HepG2 (cell line): ENCODE data around the gene MORN1. TPM values are rescaled to one million over a fixed set of nuclear protein-coding genes. Genes with fewer than 3 reads are reported as not detected.

Experiments
- E2F5 ChIP-seq: sonication (generic); formaldehyde crosslinking; conservative IDR thresholded peaks from 2 replicates; pipeline ENCODE4 v1.4.0; 2020; ENCODE audit warnings: missing genetic modification reagents
- ZNF530 ChIP-seq: sonication (generic); formaldehyde crosslinking; IDR thresholded peaks from 2 replicates; pipeline ENCODE4 v1.5.0; 2020; ENCODE audit warnings: low read depth, mild to moderate bottlenecking, missing genetic modification reagents
- polyA plus RNA-seq, 8 experiments: library from polyadenylated mRNA; depleted of rRNA in 3 of 8; stranded (reverse) in 7 of 8; unstranded in 1 of 8; fragments of >200 nt; fragmentation: Illumina TruSeq in 4 of 8; extraction: Trizol in 4 of 8; gene quantifications; 2 replicates each; pipeline versions ENCODE4 v1.2.1 to v1.2.3, GENCODE V29; 2011 to 2016; ENCODE audit warnings: low read depth in 4 of 8, missing spikeins in 1 of 8, mixed read lengths in 1 of 8; ENCODE audit not compliant: insufficient read depth in 1 of 8
- total RNA-seq, 5 experiments: library from RNA; depleted of rRNA; stranded (reverse); fragments of >200 nt; fragmentation: Illumina TruSeq; extraction: Trizol; gene quantifications; 2 replicates each; pipeline ENCODE4 v1.2.3, GENCODE V29; 2016; ENCODE audit warnings: low read depth in 1 of 5
- TF ChIP-seq, protein P1 (sequence below): sonication (generic); formaldehyde crosslinking; IDR thresholded peaks from 2 replicates; pipeline ENCODE4 v1.5.0; 2020; ENCODE audit warnings: mild to moderate bottlenecking, missing genetic modification reagents, borderline replicate concordance

MORN1 gene
- total and polyA plus RNA-seq, 2 of the 13 experiments (the other 11 are each of a cell fraction or from before 2014, with no cell fraction given) = 3.1 to 6.5 TPM

DNA sequence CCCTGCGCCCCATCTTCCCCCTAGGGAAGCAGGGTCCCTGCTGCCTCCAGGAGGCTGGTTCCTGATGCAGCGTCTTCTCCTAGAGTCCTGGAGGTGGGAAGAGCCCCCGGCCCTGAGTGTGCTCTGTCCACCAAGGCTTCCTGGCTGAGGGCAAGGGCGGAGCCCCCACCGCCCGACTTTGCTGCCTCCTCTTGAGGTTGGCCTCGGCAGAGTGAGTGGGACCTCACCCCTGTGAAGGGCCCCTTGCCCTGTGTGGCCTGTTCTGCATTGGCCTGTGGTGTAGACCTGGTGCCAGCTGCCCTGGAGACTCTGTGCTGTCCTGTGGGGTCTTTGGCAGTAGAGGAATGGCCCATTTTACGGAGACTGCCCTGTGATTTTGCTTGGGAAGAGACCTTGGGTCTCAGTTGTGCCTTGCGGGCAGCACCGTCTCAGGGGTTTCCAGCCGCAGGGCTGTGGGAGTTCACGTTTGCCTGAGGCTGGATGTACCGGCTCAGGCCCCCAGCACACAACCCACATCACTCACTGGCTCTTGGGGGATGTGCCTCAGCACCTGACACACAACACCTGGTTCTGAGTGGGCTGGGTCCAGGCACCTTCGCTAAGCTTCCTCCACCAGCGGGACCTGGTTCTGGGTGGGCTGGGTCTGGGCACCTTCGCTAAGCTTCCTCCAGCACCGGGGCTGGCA lies 89.6 kb downstream of the MORN1 start (continued):
- TF ChIP-seq ZNF530 (CRISPR knock-in tag) = no peak
- TF ChIP-seq E2F5 (CRISPR knock-in tag) = no peak
- TF ChIP-seq, protein P1, sequence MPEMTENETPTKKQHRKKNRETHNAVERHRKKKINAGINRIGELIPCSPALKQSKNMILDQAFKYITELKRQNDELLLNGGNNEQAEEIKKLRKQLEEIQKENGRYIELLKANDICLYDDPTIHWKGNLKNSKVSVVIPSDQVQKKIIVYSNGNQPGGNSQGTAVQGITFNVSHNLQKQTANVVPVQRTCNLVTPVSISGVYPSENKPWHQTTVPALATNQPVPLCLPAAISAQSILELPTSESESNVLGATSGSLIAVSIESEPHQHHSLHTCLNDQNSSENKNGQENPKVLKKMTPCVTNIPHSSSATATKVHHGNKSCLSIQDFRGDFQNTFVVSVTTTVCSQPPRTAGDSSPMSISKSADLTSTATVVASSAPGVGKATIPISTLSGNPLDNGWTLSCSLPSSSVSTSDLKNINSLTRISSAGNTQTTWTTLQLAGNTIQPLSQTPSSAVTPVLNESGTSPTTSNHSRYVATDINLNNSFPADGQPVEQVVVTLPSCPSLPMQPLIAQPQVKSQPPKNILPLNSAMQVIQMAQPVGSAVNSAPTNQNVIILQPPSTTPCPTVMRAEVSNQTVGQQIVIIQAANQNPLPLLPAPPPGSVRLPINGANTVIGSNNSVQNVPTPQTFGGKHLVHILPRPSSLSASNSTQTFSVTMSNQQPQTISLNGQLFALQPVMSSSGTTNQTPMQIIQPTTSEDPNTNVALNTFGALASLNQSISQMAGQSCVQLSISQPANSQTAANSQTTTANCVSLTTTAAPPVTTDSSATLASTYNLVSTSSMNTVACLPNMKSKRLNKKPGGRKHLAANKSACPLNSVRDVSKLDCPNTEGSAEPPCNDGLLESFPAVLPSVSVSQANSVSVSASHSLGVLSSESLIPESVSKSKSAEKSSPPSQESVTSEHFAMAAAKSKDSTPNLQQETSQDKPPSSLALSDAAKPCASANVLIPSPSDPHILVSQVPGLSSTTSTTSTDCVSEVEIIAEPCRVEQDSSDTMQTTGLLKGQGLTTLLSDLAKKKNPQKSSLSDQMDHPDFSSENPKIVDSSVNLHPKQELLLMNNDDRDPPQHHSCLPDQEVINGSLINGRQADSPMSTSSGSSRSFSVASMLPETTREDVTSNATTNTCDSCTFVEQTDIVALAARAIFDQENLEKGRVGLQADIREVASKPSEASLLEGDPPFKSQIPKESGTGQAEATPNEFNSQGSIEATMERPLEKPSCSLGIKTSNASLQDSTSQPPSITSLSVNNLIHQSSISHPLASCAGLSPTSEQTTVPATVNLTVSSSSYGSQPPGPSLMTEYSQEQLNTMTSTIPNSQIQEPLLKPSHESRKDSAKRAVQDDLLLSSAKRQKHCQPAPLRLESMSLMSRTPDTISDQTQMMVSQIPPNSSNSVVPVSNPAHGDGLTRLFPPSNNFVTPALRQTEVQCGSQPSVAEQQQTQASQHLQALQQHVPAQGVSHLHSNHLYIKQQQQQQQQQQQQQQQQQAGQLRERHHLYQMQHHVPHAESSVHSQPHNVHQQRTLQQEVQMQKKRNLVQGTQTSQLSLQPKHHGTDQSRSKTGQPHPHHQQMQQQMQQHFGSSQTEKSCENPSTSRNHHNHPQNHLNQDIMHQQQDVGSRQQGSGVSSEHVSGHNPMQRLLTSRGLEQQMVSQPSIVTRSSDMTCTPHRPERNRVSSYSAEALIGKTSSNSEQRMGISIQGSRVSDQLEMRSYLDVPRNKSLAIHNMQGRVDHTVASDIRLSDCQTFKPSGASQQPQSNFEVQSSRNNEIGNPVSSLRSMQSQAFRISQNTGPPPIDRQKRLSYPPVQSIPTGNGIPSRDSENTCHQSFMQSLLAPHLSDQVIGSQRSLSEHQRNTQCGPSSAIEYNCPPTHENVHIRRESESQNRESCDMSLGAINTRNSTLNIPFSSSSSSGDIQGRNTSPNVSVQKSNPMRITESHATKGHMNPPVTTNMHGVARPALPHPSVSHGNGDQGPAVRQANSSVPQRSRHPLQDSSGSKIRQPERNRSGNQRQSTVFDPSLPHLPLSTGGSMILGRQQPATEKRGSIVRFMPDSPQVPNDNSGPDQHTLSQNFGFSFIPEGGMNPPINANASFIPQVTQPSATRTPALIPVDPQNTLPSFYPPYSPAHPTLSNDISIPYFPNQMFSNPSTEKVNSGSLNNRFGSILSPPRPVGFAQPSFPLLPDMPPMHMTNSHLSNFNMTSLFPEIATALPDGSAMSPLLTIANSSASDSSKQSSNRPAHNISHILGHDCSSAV (CRISPR knock-in tag) = no peak
